Endodermal cell (in vitro differentiated cells): Measurements from ENCODE around the gene SLC35D3. TPM values are rescaled to one million over a fixed set of nuclear protein-coding genes. Genes with fewer than 3 reads are reported as not detected.

Experiments used
- DNase-seq: peaks from one replicate; pipeline ENCODE4 v3.0.0-alpha.2; 2017
- H3K27ac ChIP-seq: 2 replicates; pipeline ENCODE4 v1.5.1; 2013; ENCODE audit warnings: mild to moderate bottlenecking, low read depth, low read length, moderate library complexity
- H3K27me3 ChIP-seq: 2 replicates; pipeline ENCODE4 v1.6.1; 2013; ENCODE audit warnings: mild to moderate bottlenecking, low read length, moderate library complexity; ENCODE audit not compliant: insufficient read depth, control insufficient read depth, poor library complexity, severe bottlenecking
- H3K36me3 ChIP-seq: 2 replicates; pipeline ENCODE4 v1.7.0; 2013; ENCODE audit warnings: mild to moderate bottlenecking, low read length, moderate library complexity; ENCODE audit not compliant: control insufficient read depth, insufficient read depth
- H3K4me1 ChIP-seq: one replicate; pipeline ENCODE4 v1.7.0; 2013; ENCODE audit warnings: low read length; ENCODE audit not compliant: control insufficient read depth, insufficient read depth
- H3K4me3 ChIP-seq: 2 replicates; pipeline ENCODE4 v1.5.1; 2013; ENCODE audit warnings: mild to moderate bottlenecking, low read length, moderate library complexity
- H3K9ac ChIP-seq: 2 replicates; pipeline ENCODE4 v1.6.1; 2013; ENCODE audit warnings: mild to moderate bottlenecking, low read length, moderate library complexity; ENCODE audit not compliant: poor library complexity, severe bottlenecking; ENCODE audit errors: extremely low read depth
- H3K9me3 ChIP-seq: 2 replicates; pipeline ENCODE4 v1.6.1; 2013; ENCODE audit warnings: mild to moderate bottlenecking, low read length, moderate library complexity; ENCODE audit not compliant: control insufficient read depth
- H3K27ac Mint-ChIP-seq: 2 replicates; pipeline ENCODE4 v1.8.0; 2020; ENCODE audit warnings: mixed read lengths
- H3K27me3 Mint-ChIP-seq: 2 replicates; pipeline ENCODE4 v1.8.0; 2021; ENCODE audit warnings: mild to moderate bottlenecking, mixed read lengths; ENCODE audit not compliant: insufficient read depth
- H3K36me3 Mint-ChIP-seq: 2 replicates; pipeline ENCODE4 v1.8.0; 2020; ENCODE audit warnings: low read depth, mixed read lengths
- H3K4me1 Mint-ChIP-seq: 2 replicates; pipeline ENCODE4 v1.8.0; 2020; ENCODE audit warnings: mixed read lengths
- H3K4me3 Mint-ChIP-seq: 2 replicates; pipeline ENCODE4 v1.8.0; 2020; ENCODE audit warnings: mild to moderate bottlenecking, moderate library complexity, mixed read lengths
- H3K9me3 Mint-ChIP-seq: 2 replicates; pipeline ENCODE4 v1.8.0; 2020; ENCODE audit warnings: mild to moderate bottlenecking, mixed read lengths
- WGBS, 2 experiments: methylation state at CpG; one replicate each; pipeline versions ENCODE4 v1.1.5 to v1.1.7; 2013; ENCODE audit warnings: missing lambda C conversion rate in 2 of 2, mixed read lengths in 1 of 2; ENCODE audit not compliant: insufficient coverage in 1 of 2, insufficient read length in 1 of 2; 5-methylcytosine and 5-hydroxymethylcytosine counted together
- total RNA-seq, 2 donors: library from RNA; stranded (reverse); fragmentation: NEBNext Ultra II Directional in 1 of 2; extraction: Animal tissue kit (Norgen Biotek cat#: 25700) in 1 of 2; gene quantifications; 2 replicates in 1 of 2; 3 replicates in 1 of 2; pipeline ENCODE4 v1.2.1, GENCODE V29; 2021
- TF ChIP-seq, protein P1 (sequence below): fragments of 200-600 bp; sonication (generic); conservative IDR thresholded peaks from 2 replicates; pipeline ENCODE4 v1.5.0; 2021; ENCODE audit warnings: antibody characterized with exemption, mild to moderate bottlenecking

Gene SLC35D3
- total RNA-seq, 2 donors from 2014 or later, result 0.44 TPM; not detected in 1

DNA sequence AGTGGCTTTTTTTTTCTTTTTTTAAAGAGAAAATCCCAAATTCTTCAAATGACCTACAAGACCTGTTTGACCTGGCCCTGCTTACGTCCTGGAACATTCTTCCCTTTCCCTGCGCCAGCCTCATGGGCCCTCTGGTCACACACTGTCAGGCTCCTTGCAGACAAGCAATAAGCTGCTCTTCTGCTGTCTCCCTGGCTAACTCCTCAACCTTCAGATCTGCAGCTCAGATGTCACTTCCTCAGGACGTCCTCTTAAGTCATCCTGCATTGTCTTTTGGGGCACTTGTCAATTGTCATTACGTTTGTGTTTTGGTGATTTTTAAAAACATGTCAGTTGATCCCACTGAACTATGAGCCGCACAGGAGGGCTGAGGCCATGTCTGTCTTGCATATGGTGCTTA is 28.9 kb upstream of the SLC35D3 start:
- no peak overlapping the region for H3K4me3 Mint-ChIP-seq
- no peak for DNase-seq
- Histone ChIP-seq H3K9me3 (no peaks in the 10 kb centered on the region), H3K4me1 (peaks cover 6% of the 10 kb centered on the region), H3K4me3 (no peak overlapping the region), H3K27me3 (no peaks in the 10 kb centered on the region), H3K27ac (no peak overlapping the region), H3K36me3 (peaks cover 1% of the 10 kb centered on the region), H3K9ac (no peak overlapping the region)
- WGBS, 2 experiments, result 89 to 96% methylated on average over 4 to 5 of the region's 5 CpGs
- no peaks in the 10 kb centered on the region for H3K36me3 Mint-ChIP-seq
- H3K9me3 Mint-ChIP-seq, result no peaks in the 10 kb centered on the region
- H3K27me3 Mint-ChIP-seq, result no peaks in the 10 kb centered on the region
- peaks cover 12% of the 10 kb centered on the region for H3K4me1 Mint-ChIP-seq
- no peak overlapping the region for H3K27ac Mint-ChIP-seq
- TF ChIP-seq, protein P1, sequence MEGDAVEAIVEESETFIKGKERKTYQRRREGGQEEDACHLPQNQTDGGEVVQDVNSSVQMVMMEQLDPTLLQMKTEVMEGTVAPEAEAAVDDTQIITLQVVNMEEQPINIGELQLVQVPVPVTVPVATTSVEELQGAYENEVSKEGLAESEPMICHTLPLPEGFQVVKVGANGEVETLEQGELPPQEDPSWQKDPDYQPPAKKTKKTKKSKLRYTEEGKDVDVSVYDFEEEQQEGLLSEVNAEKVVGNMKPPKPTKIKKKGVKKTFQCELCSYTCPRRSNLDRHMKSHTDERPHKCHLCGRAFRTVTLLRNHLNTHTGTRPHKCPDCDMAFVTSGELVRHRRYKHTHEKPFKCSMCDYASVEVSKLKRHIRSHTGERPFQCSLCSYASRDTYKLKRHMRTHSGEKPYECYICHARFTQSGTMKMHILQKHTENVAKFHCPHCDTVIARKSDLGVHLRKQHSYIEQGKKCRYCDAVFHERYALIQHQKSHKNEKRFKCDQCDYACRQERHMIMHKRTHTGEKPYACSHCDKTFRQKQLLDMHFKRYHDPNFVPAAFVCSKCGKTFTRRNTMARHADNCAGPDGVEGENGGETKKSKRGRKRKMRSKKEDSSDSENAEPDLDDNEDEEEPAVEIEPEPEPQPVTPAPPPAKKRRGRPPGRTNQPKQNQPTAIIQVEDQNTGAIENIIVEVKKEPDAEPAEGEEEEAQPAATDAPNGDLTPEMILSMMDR, result no peak

DNA sequence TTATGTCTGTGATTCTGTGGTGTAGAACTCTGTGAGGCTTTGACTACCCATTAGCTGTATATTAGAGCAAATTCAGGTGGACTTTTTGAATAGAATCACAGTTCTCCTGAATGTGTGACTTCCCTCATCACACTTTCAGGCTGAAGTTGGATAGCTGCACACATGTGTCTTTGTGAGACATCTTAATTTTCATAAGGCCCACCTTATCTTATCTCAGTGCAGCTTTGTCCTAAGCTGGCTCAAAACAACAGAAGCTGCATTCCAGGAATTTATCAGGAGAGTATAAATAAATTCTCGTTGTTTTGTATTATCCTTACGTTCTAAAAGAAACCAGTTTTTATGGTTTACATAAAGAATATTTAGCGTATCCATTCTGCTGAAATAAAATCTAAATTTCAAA is 26.2 kb upstream of the SLC35D3 start:
- H3K9ac ChIP-seq, result no peak overlapping the region
- peaks cover 8% of the 10 kb centered on the region for H3K36me3 ChIP-seq
- H3K27ac ChIP-seq, result no peak overlapping the region
- Mint-ChIP-seq H3K9me3 (no peaks in the 10 kb centered on the region), H3K4me1 (peaks cover 6% of the 10 kb centered on the region), H3K36me3 (peaks cover 8% of the 10 kb centered on the region), H3K27me3 (no peaks in the 10 kb centered on the region), H3K4me3 (no peak overlapping the region), H3K27ac (no peak overlapping the region)
- WGBS, 2 experiments, result 93 to 94% methylated on average over 3 of the region's 3 CpGs
- TF ChIP-seq, protein P1, result no peak
- H3K4me3 ChIP-seq, result no peak overlapping the region
- no peak for DNase-seq
- no peaks in the 10 kb centered on the region for H3K4me1 ChIP-seq
- no peaks in the 10 kb centered on the region for H3K27me3 ChIP-seq
- no peaks in the 10 kb centered on the region for H3K9me3 ChIP-seq

DNA sequence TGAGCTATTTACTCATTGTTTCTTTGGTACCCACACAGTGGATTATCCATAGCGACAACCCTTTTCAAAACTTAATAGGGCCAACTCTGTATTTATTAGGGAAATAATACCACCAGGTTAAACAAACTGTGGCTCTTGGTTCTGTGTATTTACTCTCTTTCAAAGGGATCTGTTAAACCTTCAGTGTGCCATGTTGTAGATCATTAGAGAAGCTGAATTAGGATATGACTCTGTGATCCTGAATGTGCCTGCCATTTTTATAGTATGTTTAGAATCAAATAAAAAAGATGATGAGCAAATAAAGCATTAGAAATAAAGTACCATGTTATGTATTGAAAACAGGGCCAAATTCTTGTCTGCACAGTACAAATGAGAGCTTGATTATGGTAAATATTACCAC is 25.0 kb upstream of the SLC35D3 start:
- Mint-ChIP-seq H3K27me3 (no peaks in the 10 kb centered on the region), H3K36me3 (peaks cover 16% of the 10 kb centered on the region), H3K4me1 (peaks cover 6% of the 10 kb centered on the region), H3K4me3 (no peak overlapping the region), H3K27ac (no peak overlapping the region), H3K9me3 (no peaks in the 10 kb centered on the region)
- no peaks in the 10 kb centered on the region for H3K9me3 ChIP-seq
- WGBS, 2 experiments, result 40 to 63% methylated on average over 1 of the region's 1 CpG
- H3K9ac ChIP-seq, result no peak overlapping the region
- no peak overlapping the region for H3K4me3 ChIP-seq
- no peaks in the 10 kb centered on the region for H3K27me3 ChIP-seq
- no peak for DNase-seq
- H3K4me1 ChIP-seq, result no peaks in the 10 kb centered on the region
- TF ChIP-seq, protein P1, result no peak
- peaks cover 8% of the 10 kb centered on the region for H3K36me3 ChIP-seq
- no peak overlapping the region for H3K27ac ChIP-seq
